Measurements from ENCODE around the gene IGSF21. TPM values are rescaled to one million over a fixed set of nuclear protein-coding genes. Genes with fewer than 3 reads are reported as not detected.

The IGSF21 gene
- total and polyA plus RNA-seq, 2 of the 4 experiments (the other 2 are of a cell fraction): not detected

GRCh38 chr1:18313523-18313922 is 205.9 kb downstream of the IGSF21 start:
- WGBS, 2 experiments (ENCODE audit: extremely low coverage in 2 of 2, insufficient read length in 1 of 2): 100% methylated on average over 1 of the region's 2 CpGs; no CpG with 5 or more reads in 1 of the 2 experiments
- H3K4me3 ChIP-seq (ENCODE audit: insufficient read depth, low read depth, low read length): no peak overlapping the region
- no TSS peak for BruUV-seq (replicated peaks)

More at GRCh38 chr1:18313523-18313922, 205.9 kb downstream of the IGSF21 start:
- H3K79me1 ChIP-seq (ENCODE audit: low read depth in 1 of 2, low read length in 2 of 2): no peaks in the 10 kb centered on the region
- in situ Hi-C loops (cut with MboI; ENCODE audit: low sequenced_read_pairs): no loop called here
- TF ChIP-seq CEBPB (IDR thresholded peaks at IDR 0.05; ENCODE audit: low read depth, low read length) (no peak), MAFK (IDR thresholded peaks at IDR 0.05; ENCODE audit: low read depth, low read length) (no peak), CTCF (conservative IDR thresholded peaks at IDR 0.05; ENCODE audit: low read depth, low read length) (no peak), SMC3 (IDR thresholded peaks at IDR 0.05; ENCODE audit: low read depth, low read length) (no peak), RCOR1 (IDR thresholded peaks at IDR 0.05; ENCODE audit: insufficient replicate concordance, low read length) (no peak), POLR2A (IDR thresholded peaks at IDR 0.05; ENCODE audit: low read depth, low read length) (no peak), NFE2L2 (IDR thresholded peaks at IDR 0.05; ENCODE audit: low read depth, low read length) (no peak), CHD1 (IDR thresholded peaks at IDR 0.05; ENCODE audit: low read depth, low read length) (no peak), MXI1 (IDR thresholded peaks at IDR 0.05; ENCODE audit: borderline replicate concordance, low read depth, low read length) (no peak), MAZ (IDR thresholded peaks at IDR 0.05; ENCODE audit: borderline replicate concordance, low read depth, low read length) (no peak), RFX5 (IDR thresholded peaks at IDR 0.05; ENCODE audit: low read depth, low read length) (no peak)
- ChIA-PET POLR2A (ENCODE audit: unreplicated experiment) (no interaction called here), CTCF (no interaction called here)
- no peaks in the 10 kb centered on the region for H3K27me3 ChIP-seq (ENCODE audit: control insufficient read depth, insufficient read depth, low read length)
- no peak overlapping the region for H3K56ac ChIP-seq (ENCODE audit: extremely low read depth, insufficient read depth, low read length)
- H4K8ac ChIP-seq (ENCODE audit: low read depth in 2 of 2, low read length in 2 of 2): no peak overlapping the region
- H3K4me2 ChIP-seq (ENCODE audit: low read depth, low read length): no peak overlapping the region
- no peak overlapping the region for H3K27ac ChIP-seq (ENCODE audit: insufficient read depth, low read length)
- H3K14ac ChIP-seq (replicated peaks; ENCODE audit: low read depth, low read length): no peak overlapping the region
- dilution Hi-C loops (cut with HindIII; ENCODE audit: low sequenced_read_pairs, unreplicated experiment): no loop called here
- H3K18ac ChIP-seq (ENCODE audit: low read depth, low read length): no peak overlapping the region
- ATAC-seq (ENCODE audit: low read depth) (no peak), DNase-seq (no peak)
- no peak overlapping the region for H3K9ac ChIP-seq (ENCODE audit: low read depth, low read length)
- H4K91ac ChIP-seq (ENCODE audit: insufficient read depth, low read depth, low read length): no peak overlapping the region
- peaks cover 44% of the 10 kb centered on the region for H3K9me3 ChIP-seq (ENCODE audit: control insufficient read depth, insufficient read depth, low read length)
- no peaks in the 10 kb centered on the region for H3K9me1 ChIP-seq (ENCODE audit: insufficient read depth, low read length)
- no peaks in the 10 kb centered on the region for H3K4me1 ChIP-seq (ENCODE audit: control insufficient read depth, insufficient read depth, low read length)
- no peak overlapping the region for H4K5ac ChIP-seq (ENCODE audit: low read depth, low read length)
- no peak overlapping the region for H2BK20ac ChIP-seq (ENCODE audit: low read depth, low read length)
- intact Hi-C loops (cut with micrococcal nuclease): no loop called here
- H3K36me3 ChIP-seq (ENCODE audit: control insufficient read depth, insufficient read depth, low read length): no peaks in the 10 kb centered on the region
- H2BK120ac ChIP-seq (ENCODE audit: low read depth, low read length): no peak overlapping the region
- no peak overlapping the region for H2BK15ac ChIP-seq (ENCODE audit: low read depth, low read length)
- H4K20me1 ChIP-seq (ENCODE audit: insufficient read depth, low read length): no peaks in the 10 kb centered on the region
- no peak overlapping the region for H2BK5ac ChIP-seq (ENCODE audit: low read depth, low read length, poor library complexity, severe bottlenecking)
- no peak overlapping the region for H2AK5ac ChIP-seq (ENCODE audit: low read depth, low read length)
- no peak overlapping the region for H3K4ac ChIP-seq (ENCODE audit: low read depth, low read length)
- no peak overlapping the region for H2AK9ac ChIP-seq (replicated peaks; ENCODE audit: low read depth, low read length, poor library complexity)
- H2AFZ ChIP-seq (replicated peaks; ENCODE audit: low read length, poor library complexity): no peak overlapping the region
- no peak overlapping the region for H3K23ac ChIP-seq (ENCODE audit: low read depth, low read length)

All from IMR-90 (cell line).